ENCODE measurements around the gene OR2G3. TPM values are rescaled to one million over a fixed set of nuclear protein-coding genes. Genes with fewer than 3 reads are reported as not detected.

OR2G3 gene
- total RNA-seq, 2 experiments from 2014 or later, result not detected

DNA sequence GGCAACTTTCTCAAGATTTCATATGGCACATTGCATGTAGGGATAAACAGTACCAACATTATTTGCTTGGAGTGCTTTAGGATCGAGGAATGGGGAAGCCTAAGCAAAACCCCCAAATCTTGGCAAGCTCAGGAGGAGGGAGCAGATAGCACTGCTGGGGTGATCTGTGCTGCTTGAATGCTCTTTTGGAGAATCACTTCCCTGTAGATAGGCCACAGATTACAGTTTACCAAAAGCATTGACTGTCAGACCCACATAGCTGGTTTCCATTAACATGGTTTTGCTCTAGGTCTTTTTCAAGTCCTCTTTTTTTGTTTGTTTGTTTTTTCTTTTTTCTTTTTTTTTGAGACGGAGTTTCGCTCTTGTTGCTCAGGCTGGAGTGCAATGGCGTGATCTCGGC is 37.4 kb downstream of the OR2G3 start:
- Mint-ChIP-seq H3K27me3 (peaks cover 25% of the 10 kb centered on the region), H3K9me3 (no peaks in the 10 kb centered on the region), H3K27ac (no peak overlapping the region), H3K36me3 (ENCODE audit: low read depth) (no peaks in the 10 kb centered on the region), H3K4me1 (ENCODE audit: low read depth) (peaks cover 2% of the 10 kb centered on the region), H3K4me3 (no peak overlapping the region)
- no peak for ATAC-seq
- intact Hi-C loops (cut with micrococcal nuclease), result no loop called here
- ChIA-PET POLR2A (no interaction called here), CTCF (no interaction called here)
- no peak for DNase-seq
- TF ChIP-seq, protein P1, sequence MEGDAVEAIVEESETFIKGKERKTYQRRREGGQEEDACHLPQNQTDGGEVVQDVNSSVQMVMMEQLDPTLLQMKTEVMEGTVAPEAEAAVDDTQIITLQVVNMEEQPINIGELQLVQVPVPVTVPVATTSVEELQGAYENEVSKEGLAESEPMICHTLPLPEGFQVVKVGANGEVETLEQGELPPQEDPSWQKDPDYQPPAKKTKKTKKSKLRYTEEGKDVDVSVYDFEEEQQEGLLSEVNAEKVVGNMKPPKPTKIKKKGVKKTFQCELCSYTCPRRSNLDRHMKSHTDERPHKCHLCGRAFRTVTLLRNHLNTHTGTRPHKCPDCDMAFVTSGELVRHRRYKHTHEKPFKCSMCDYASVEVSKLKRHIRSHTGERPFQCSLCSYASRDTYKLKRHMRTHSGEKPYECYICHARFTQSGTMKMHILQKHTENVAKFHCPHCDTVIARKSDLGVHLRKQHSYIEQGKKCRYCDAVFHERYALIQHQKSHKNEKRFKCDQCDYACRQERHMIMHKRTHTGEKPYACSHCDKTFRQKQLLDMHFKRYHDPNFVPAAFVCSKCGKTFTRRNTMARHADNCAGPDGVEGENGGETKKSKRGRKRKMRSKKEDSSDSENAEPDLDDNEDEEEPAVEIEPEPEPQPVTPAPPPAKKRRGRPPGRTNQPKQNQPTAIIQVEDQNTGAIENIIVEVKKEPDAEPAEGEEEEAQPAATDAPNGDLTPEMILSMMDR (IDR thresholded peaks at IDR 0.05), result no peak

- TF ChIP-seq, protein P1 (IDR thresholded peaks at IDR 0.05), result no peak
- intact Hi-C loops (cut with micrococcal nuclease), result no loop called here
- DNase-seq (no peak), ATAC-seq (no peak)
- ChIA-PET POLR2A (no interaction called here), CTCF (no interaction called here)
- no peaks in the 10 kb centered on the region for H3K27me3 Mint-ChIP-seq
- H3K9me3 Mint-ChIP-seq, result no peaks in the 10 kb centered on the region
- no peak overlapping the region for H3K27ac Mint-ChIP-seq
- H3K4me1 Mint-ChIP-seq (ENCODE audit: low read depth), result no peaks in the 10 kb centered on the region
- no peaks in the 10 kb centered on the region for H3K36me3 Mint-ChIP-seq (ENCODE audit: low read depth)
- no peak overlapping the region for H3K4me3 Mint-ChIP-seq
Observed at GRCh38 chr1:247646867-247647266, 41.5 kb downstream of the OR2G3 start.

- Mint-ChIP-seq H3K9me3 (no peaks in the 10 kb centered on the region), H3K4me3 (no peak overlapping the region), H3K4me1 (ENCODE audit: low read depth) (no peaks in the 10 kb centered on the region), H3K27ac (no peak overlapping the region), H3K36me3 (ENCODE audit: low read depth) (no peaks in the 10 kb centered on the region), H3K27me3 (no peaks in the 10 kb centered on the region)
- TF ChIP-seq, protein P1 (IDR thresholded peaks at IDR 0.05), result no peak
- intact Hi-C loops (cut with micrococcal nuclease), result no loop called here
- POLR2A ChIA-PET, result no interaction called here
- CTCF ChIA-PET, result no interaction called here
- no peak for DNase-seq
- no peak for ATAC-seq
Observed at GRCh38 chr1:247647864-247648263, 42.5 kb downstream of the OR2G3 start.

DNA sequence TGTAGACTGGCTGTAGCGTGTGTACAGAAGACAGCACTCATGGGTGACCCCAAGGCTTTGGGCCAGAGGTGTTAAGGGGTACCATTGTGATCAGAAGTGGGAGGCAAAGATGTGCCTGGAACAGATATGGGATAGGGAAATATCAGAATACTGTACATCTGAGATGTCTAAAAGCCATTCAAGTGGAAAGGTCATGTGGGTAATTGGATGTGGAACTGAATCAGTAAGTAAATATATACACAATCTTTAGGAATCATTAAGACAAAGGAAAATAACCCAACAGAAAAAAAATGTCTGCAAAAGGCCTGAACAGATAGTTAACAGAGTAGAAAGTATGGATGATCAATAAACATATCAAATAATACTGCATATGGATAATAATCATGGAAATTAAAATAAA is 47.7 kb downstream of the OR2G3 start:
- no peak overlapping the region for H3K27ac Mint-ChIP-seq
- POLR2A ChIA-PET, result no interaction called here
- H3K9me3 Mint-ChIP-seq, result no peaks in the 10 kb centered on the region
- peaks cover 3% of the 10 kb centered on the region for H3K4me1 Mint-ChIP-seq (ENCODE audit: low read depth)
- H3K4me3 Mint-ChIP-seq, result no peak overlapping the region
- ATAC-seq, result no peak
- intact Hi-C loops (cut with micrococcal nuclease), result no loop called here
- no peaks in the 10 kb centered on the region for H3K27me3 Mint-ChIP-seq
- no peak for DNase-seq
- H3K36me3 Mint-ChIP-seq (ENCODE audit: low read depth), result no peaks in the 10 kb centered on the region
- TF ChIP-seq, protein P1 (IDR thresholded peaks at IDR 0.05), result no peak
- CTCF ChIA-PET, result no interaction called here

Other genes starting within 250 kb of the OR2G3 start
- gene NLRP3, start 189.4 kb upstream of the OR2G3 start, total RNA-seq, result 1 to 10 TPM; 3.2 to 3.6 TPM
- gene OR2B11, start 147.5 kb upstream of the OR2G3 start, total RNA-seq, result not detected
- gene OR2C3, start 69.1 kb upstream of the OR2G3 start, total RNA-seq, result under 1 TPM in 1 of 2 experiments, not detected in 1; 0.02 TPM
- gene GCSAML, start 56.5 kb upstream of the OR2G3 start, total RNA-seq, result under 1 TPM; 0.16 to 0.27 TPM
- not detected for gene OR2G2, start 17.2 kb upstream of the OR2G3 start, total RNA-seq
- not detected for gene OR13G1, start 74.2 kb downstream of the OR2G3 start, total RNA-seq
- gene OR6F1, start 111.1 kb downstream of the OR2G3 start, total RNA-seq, result not detected
- not detected for gene OR14K1, start 133.0 kb downstream of the OR2G3 start, total RNA-seq
- not detected for gene OR14A2, start 142.6 kb downstream of the OR2G3 start, total RNA-seq
- not detected for gene OR1C1, start 155.0 kb downstream of the OR2G3 start, total RNA-seq
- not detected for gene OR14A16, start 218.5 kb downstream of the OR2G3 start, total RNA-seq
- gene OR11L1, start 236.3 kb downstream of the OR2G3 start, total RNA-seq, result not detected